Measurements from ENCODE around the gene SRBD1. TPM values are rescaled to one million over a fixed set of nuclear protein-coding genes. Genes with fewer than 3 reads are reported as not detected.

The SRBD1 gene
- polyA plus RNA-seq, 3 donors, result 5.8 to 9.2 (median 7.0) TPM

GRCh38 chr2:45401431-45401922 is 209.6 kb downstream of the SRBD1 start:
- Mint-ChIP-seq H3K9me3 (no peaks in the 10 kb centered on the region), H3K4me3 (no peak overlapping the region), H3K27me3 (ENCODE audit: low read depth in 3 of 3) (no peaks in the 10 kb centered on the region), H3K36me3 (peaks cover 10 to 22% of the 10 kb centered on the region in 2 donors), H3K4me1 (peaks cover 3% of the 10 kb centered on the region), H3K27ac (peak overlapping the region in 1 of 7 donors; percentile 25)
- Histone ChIP-seq H3K4me2 (replicated peaks; ENCODE audit: extremely low read depth, low read length, poor library complexity, severe bottlenecking) (no peak overlapping the region), H3K27me3 (ENCODE audit: control insufficient read depth in 2 of 2, insufficient read depth in 2 of 2, low read length in 2 of 2) (no peaks in the 10 kb centered on the region), H3K4me1 (ENCODE audit: control insufficient read depth in 1 of 2, insufficient read depth in 2 of 2, low read length in 2 of 2) (no peaks in the 10 kb centered on the region), H4K20me1 (ENCODE audit: insufficient read depth, low read length) (no peaks in the 10 kb centered on the region), H3K9ac (ENCODE audit: insufficient read depth, low read length, poor library complexity, severe bottlenecking) (no peak overlapping the region), H3K36me3 (replicated peaks in 1 of 2; ENCODE audit: control insufficient read depth in 1 of 2, insufficient read depth in 2 of 2, low read length in 2 of 2) (peaks cover 0 to 9% of the 10 kb centered on the region in 2 donors), H2AFZ (ENCODE audit: insufficient read depth, low read depth, low read length, poor library complexity, severe bottlenecking) (no peak overlapping the region), H3K79me2 (ENCODE audit: insufficient read depth, low read length) (no peaks in the 10 kb centered on the region), H3K9me3 (replicated peaks in 1 of 2; ENCODE audit: control insufficient read depth in 1 of 2, insufficient read depth in 1 of 2, low read length in 2 of 2) (no peaks in the 10 kb centered on the region), H3K4me3 (replicated peaks in 1 of 3; ENCODE audit: low read depth in 2 of 3, low read length in 3 of 3) (no peak overlapping the region), H3K27ac (ENCODE audit: low read depth in 1 of 2, low read length in 2 of 2) (no peak overlapping the region)
- DNase-seq, result no peak
- intact Hi-C loops (cut with micrococcal nuclease), result no loop called here
- 94% methylated on average over 3 of the region's 5 CpGs for WGBS (ENCODE audit: insufficient coverage)
- no peak for TF ChIP-seq CTCF (IDR thresholded peaks at IDR 0.05)

DNA sequence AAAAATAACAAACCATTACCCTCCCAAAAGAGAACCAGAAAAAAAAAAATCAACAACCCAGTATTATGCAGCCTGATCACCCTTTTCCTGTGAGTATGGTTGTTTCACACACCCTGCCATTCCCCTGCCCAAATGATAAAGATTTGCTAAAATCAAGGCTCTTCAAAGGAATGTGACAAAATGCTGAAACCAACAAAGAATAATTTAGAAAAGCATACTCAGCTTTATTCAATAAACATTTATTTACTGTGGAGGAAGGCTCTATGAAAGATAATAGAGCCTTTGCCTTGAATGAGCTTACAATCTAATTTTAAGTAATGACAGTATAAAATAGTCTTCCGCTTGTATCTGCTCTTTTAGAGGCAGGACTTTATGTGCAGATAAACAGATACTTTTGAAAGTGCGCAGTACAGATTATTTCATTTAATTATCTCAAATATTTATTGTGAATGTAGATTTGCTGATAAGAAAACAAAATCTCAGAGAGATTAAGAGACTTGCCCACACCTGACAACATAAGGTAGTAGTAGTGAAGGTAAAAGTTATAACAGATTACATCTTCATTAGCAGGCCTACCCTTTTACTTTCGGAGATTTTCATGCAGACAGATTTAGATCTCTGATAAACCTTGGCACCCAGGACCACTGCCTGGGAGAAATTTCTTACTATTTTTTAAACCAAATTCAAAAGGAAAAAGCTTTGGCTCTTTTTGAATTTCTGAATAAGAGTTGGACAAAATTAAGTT is 211.9 kb downstream of the SRBD1 start:
- H3K27ac Mint-ChIP-seq, result no peak overlapping the region
- intact Hi-C loops (cut with micrococcal nuclease), result no loop called here
- Histone ChIP-seq H3K4me3 (replicated peaks in 1 of 3; ENCODE audit: low read depth in 2 of 3, low read length in 3 of 3) (no peak overlapping the region), H3K4me2 (replicated peaks; ENCODE audit: extremely low read depth, low read length, poor library complexity, severe bottlenecking) (no peak overlapping the region), H3K27me3 (ENCODE audit: control insufficient read depth in 2 of 2, insufficient read depth in 2 of 2, low read length in 2 of 2) (no peaks in the 10 kb centered on the region), H3K27ac (ENCODE audit: low read depth in 1 of 2, low read length in 2 of 2) (no peak overlapping the region), H3K9ac (ENCODE audit: insufficient read depth, low read length, poor library complexity, severe bottlenecking) (no peak overlapping the region), H3K79me2 (ENCODE audit: insufficient read depth, low read length) (no peaks in the 10 kb centered on the region), H3K36me3 (replicated peaks in 1 of 2; ENCODE audit: control insufficient read depth in 1 of 2, insufficient read depth in 2 of 2, low read length in 2 of 2) (peaks cover 0 to 9% of the 10 kb centered on the region in 2 donors), H4K20me1 (ENCODE audit: insufficient read depth, low read length) (no peaks in the 10 kb centered on the region), H2AFZ (ENCODE audit: insufficient read depth, low read depth, low read length, poor library complexity, severe bottlenecking) (no peak overlapping the region), H3K4me1 (ENCODE audit: control insufficient read depth in 1 of 2, insufficient read depth in 2 of 2, low read length in 2 of 2) (no peaks in the 10 kb centered on the region), H3K9me3 (replicated peaks in 1 of 2; ENCODE audit: control insufficient read depth in 1 of 2, insufficient read depth in 1 of 2, low read length in 2 of 2) (no peaks in the 10 kb centered on the region)
- H3K9me3 Mint-ChIP-seq, result no peaks in the 10 kb centered on the region
- peaks cover 14 to 27% of the 10 kb centered on the region in 2 donors for H3K36me3 Mint-ChIP-seq
- H3K4me3 Mint-ChIP-seq, result no peak overlapping the region
- TF ChIP-seq CTCF (IDR thresholded peaks at IDR 0.05), result no peak
- peaks cover 3% of the 10 kb centered on the region for H3K4me1 Mint-ChIP-seq
- DNase-seq, result no peak
- no CpG with 5 or more reads among the region's 3 CpGs for WGBS (ENCODE audit: insufficient coverage)
- H3K27me3 Mint-ChIP-seq (ENCODE audit: low read depth in 3 of 3), result no peaks in the 10 kb centered on the region
